GM18519 (cell line): ENCODE results near the gene RGPD5.
A peak's percentile ranks its signal among the peaks of the same experiment; 100 is the strongest.
"Not testable (repeated sequence)": the region's sequence is repeated elsewhere in the genome, so short reads cannot be mapped to it uniquely, and the experiment has no call there.

Experiments
- ATAC-seq: cut with Tn5 transposase; IDR thresholded peaks from one replicate; pipeline ENCODE4 v1.9.1; 2021; ENCODE audit warnings: mild to moderate bottlenecking, moderate library complexity; ENCODE audit not compliant: unreplicated experiment, low FRiP score

The RGPD5 gene

DNA sequence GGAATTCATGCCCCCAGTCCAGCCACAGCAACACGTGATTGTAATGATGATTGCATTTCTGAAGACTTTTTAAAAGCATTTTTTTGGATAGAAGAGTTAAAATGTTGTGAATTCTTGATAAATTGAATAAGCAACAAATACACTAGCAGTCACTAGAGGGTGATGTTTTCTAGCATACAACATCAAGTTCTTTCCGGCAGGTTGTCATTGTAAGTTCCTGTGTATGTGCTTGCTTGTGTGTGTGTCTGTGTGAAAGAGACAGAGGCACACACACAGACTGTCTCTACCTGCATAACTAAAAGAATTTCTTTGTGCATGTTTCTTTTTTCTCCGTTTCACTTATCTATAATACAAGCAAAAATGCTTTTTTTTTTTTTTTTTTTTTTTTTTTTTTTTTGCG lies 95.8 kb downstream of the RGPD5 start:
- not testable (repeated sequence) for ATAC-seq

- not testable (repeated sequence) for ATAC-seq
Observed at GRCh38 chr2:109891024-109891423, 96.9 kb downstream of the RGPD5 start.

DNA sequence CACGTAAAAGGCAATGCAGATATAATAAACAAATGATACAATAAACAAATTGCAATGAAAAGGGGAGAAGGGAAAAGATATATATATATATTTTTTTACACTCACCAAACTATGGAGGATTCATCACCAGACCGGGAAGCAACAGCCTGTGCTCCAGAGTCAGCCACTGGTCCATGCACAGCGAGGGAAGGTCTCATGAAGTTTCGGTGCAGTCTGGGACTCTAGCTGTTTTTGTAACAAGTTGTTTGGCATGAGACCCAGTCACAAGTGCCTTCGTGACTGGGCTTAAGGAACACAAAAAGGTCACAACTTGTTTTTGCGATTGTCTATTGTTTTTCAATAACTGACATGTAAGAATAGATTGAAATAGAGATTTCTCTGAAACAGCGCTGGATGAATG lies 99.6 kb downstream of the RGPD5 start:
- not testable (repeated sequence) for ATAC-seq

DNA sequence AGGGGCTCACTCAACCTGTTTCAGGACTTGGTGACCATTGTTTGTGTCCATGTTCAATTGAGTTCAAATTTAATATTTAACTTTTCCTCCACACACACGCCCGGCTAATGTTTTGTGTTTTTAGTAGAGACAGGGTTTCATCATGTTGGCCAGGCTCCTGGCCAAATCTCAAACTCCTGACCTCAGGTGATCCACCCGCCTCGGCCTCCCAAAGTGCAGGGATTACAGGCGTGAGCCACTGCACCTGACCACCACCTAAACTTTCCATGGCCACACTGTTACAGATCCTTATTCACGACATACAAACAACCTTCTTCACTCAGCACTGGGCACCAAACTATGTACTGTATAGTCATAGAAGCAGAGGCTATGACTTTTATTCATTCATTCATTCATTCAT lies 100.0 kb downstream of the RGPD5 start:
- ATAC-seq: not testable (repeated sequence)

DNA sequence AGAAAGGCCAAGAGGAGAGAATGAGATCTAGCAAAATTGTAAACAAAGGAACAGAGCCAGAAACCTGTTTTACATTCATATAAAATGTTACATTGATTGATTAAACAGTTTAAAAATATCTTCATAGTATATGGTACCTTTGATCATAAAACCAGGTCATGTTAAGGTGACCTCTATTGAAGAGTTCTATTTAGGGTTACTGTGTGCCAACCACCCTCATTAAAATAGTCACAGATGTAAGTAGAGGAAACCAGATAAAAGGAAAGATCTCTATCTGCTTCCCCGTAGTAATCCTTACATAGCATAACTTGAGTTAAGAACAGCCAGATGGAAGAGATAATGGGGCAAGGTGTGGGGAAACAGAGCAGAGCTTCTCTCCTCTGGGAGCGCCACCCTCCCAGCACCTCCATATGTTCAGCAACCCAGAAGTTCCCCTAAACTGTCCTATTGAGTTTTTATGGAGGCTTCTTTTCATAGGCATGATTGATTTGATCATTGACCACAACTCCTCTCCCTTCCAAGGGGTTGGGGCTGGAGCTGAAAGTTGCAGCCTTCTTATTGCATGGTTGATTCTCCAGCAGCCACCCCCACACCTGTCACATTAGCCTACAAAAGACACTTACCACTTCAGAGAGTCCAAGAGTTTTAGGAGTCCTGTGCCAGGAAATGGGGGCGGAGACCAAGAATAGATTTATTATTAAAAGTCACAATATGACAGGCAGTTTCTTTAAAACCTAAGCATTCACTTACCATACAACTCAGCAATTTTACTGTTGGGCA lies 101.2 kb downstream of the RGPD5 start:
- not testable (repeated sequence) for ATAC-seq

DNA sequence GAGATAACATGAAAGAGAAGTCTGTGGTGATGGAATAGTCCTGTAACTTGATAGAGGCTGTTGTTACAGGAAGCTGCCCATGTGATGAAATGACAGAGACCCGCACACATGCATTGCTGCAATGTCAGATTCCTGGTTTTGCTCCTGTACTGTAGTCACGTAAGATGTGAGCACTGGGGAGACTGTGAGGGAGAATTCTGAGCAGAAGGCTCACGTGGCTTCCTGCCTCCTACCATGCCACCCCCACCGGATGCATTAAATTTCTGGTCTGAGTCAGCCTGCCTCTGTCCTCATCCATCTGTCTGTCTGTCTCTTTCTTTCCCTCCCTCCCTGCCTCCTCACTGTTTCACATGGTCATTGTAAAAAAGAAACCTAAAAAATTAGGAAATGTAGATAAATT lies 102.1 kb downstream of the RGPD5 start:
- ATAC-seq: peak; percentile 85

- ATAC-seq: not testable (repeated sequence)
Observed at GRCh38 chr2:109897769-109898461, 103.8 kb downstream of the RGPD5 start.

DNA sequence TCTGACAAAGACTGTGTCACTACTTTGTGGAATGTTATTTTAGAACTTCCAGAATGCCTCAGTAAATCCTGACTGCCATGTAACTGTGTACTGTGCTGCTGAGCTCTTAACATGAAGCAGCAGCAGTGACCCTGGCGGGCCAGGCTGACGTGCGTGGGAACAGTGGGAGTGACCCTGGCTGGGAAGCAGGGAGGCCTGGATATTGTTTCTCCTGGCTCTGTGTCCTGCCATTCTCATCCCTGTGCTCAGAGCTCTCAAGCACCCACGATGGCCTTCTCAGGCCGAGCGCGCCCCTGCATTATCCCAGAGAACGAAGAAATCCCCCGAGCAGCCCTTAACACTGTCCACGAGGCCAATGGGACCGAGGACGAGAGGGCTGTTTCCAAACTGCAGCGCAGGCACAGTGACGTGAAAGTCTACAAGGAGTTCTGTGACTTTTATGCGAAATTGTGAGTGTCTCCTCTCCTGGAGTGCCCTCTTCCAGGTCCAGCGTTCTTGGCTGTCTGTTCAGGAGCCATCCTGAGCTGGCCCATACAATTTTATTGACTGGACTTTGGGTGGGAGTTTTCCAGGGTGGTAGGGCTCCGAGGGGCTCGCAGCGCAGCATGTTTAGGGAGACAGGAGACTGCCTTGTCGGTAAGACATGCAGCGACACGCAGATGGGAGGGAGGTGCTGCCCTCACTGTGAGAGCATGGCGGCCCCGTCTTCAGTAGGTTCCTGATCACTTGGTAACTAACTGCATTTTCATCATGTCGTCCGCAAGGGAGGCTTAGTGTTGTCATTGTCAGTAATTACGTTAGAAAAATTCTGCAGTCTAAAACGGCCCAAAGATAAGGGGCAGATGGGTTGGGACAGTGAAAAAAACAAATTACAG lies 104.6 kb downstream of the RGPD5 start, which contains the start of gene LIMS3:
LIMS3 (plus strand) TSS at position 227 of the 875 bp plus-strand sequence; CDS start at position 268, 41 bp downstream.
- ATAC-seq: not testable (repeated sequence)

DNA sequence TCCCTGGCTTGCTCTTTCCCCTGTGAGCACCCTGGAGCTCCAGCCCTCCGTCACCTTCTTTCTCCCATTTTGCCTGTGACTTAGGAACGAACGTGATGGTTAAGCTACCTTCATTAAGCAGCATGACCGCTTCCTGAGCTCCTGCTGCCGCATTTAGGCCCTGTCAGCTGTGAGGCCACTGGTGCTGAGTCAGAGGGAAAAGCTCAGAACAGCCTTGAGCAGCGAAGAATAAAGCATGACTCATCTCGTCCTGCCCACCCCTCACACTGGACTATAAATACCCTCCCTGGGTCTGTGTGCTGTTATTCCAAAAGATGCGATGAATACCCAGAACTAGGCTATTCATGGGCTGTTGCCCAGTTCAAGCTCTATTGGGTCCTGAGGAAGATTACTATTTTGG lies 111.7 kb downstream of the RGPD5 start:
- ATAC-seq: peak; percentile 60
